K562 (cell line): Measurements from ENCODE around the gene CXXC4. TPM values are rescaled to one million over a fixed set of nuclear protein-coding genes. Genes with fewer than 3 reads are reported as not detected.

ENCODE experiments used
- ATAC-seq: fragments of 200-7000 bp; cut with Tn5 transposase; 3 replicates; pipeline ENCODE4 v1.9.1; 2020; ENCODE audit warnings: moderate library complexity
- BruUV-seq: library from RNA; stranded (reverse); fragments of 400-500 nt; replicated peaks from 2 replicates; lab custom pipeline; 2021; lab: Mats Ljungman, UMichigan
- CTCF ChIA-PET: fragments of 300-600 bp; formaldehyde crosslinking; extraction: SDS; loops from one replicate; lab custom pipeline; 2021; ENCODE audit warnings: low intra/inter-chr PET ratio; lab: Yijun Ruan, JAX
- POLR2A ChIA-PET: fragments of 300-600, 350-650 bp; sonication (Branson Sonifier 250); formaldehyde crosslinking; extraction: SDS; loops from one replicate; lab custom pipeline; 2021; ENCODE audit warnings: antibody characterized with exemption, inconsistent platforms; lab: Yijun Ruan, JAX
- DNase-seq, 4 experiments: peaks; one replicate each; pipeline versions ENCODE4 v3.0.0 to v3.0.0-alpha.2; 2011 to 2018; ENCODE audit warnings: low spot score in 3 of 4, mixed read lengths in 3 of 4; ENCODE audit errors: extremely low read depth in 1 of 4
- FAIRE-seq: peaks from 2 replicates; lab custom pipeline; 2011; peaks lifted over from hg19 to GRCh38; lab: Jason Lieb, UNC
- H2AFZ ChIP-seq: 2 replicates; pipeline ENCODE4 v1.6.0; 2011; ENCODE audit warnings: low read depth, low read length, control low read depth, inconsistent platforms
- H3K27ac ChIP-seq: fragments of 200-600 bp; 3 replicates; pipeline ENCODE4 v1.8.0; 2011; ENCODE audit warnings: low read depth, mild to moderate bottlenecking, control low read depth, inconsistent platforms, low read length, moderate library complexity, mixed read lengths; ENCODE audit errors: extremely low read depth
- H3K27me3 ChIP-seq, 2 experiments: fragments of 300-600 bp in 1 of 2; 2 replicates in 1 of 2; 3 replicates in 1 of 2; pipeline versions ENCODE4 v1.6.0 to v1.8.0; 2011; ENCODE audit warnings: inconsistent platforms in 2 of 2, low read length in 2 of 2, mild to moderate bottlenecking in 1 of 2, mixed read lengths in 1 of 2, moderate library complexity in 1 of 2; ENCODE audit not compliant: control insufficient read depth in 2 of 2, insufficient read depth in 2 of 2
- H3K36me3 ChIP-seq: fragments of 300-600 bp; 3 replicates; pipeline ENCODE4 v1.8.0; 2011; ENCODE audit warnings: mild to moderate bottlenecking, low read length, inconsistent platforms; ENCODE audit not compliant: control insufficient read depth, insufficient read depth
- H3K4me1 ChIP-seq, 2 experiments: fragments of 200-600 bp in 1 of 2; replicated peaks in 1 of 2; 2 replicates in 1 of 2; 3 replicates in 1 of 2; pipeline versions ENCODE4 v1.5.1 to v1.8.0; 2011; ENCODE audit warnings: inconsistent platforms in 2 of 2, low read length in 2 of 2, mild to moderate bottlenecking in 1 of 2, mixed read lengths in 1 of 2, moderate library complexity in 1 of 2; ENCODE audit not compliant: control insufficient read depth in 2 of 2, insufficient read depth in 2 of 2
- H3K4me2 ChIP-seq: 2 replicates; pipeline ENCODE4 v1.6.1; 2011; ENCODE audit warnings: low read length, control low read depth, inconsistent platforms, mixed read lengths; ENCODE audit not compliant: insufficient read depth
- H3K4me3 ChIP-seq: fragments of 200-600 bp; sonication (generic), shearing (Covaris generic); 2 replicates; pipeline ENCODE4 v1.5.1; 2016; ENCODE audit warnings: control low read depth, inconsistent platforms
- H3K79me2 ChIP-seq: fragments of 200-600 bp; 3 replicates; pipeline ENCODE4 v1.8.0; 2011; ENCODE audit warnings: low read length, inconsistent platforms; ENCODE audit not compliant: control insufficient read depth, insufficient read depth
- H3K9ac ChIP-seq, 2 experiments: 2 replicates each; pipeline versions ENCODE4 v1.6.0 to v1.6.1; 2011; ENCODE audit warnings: low read depth in 2 of 2, low read length in 2 of 2, control low read depth in 1 of 2, inconsistent platforms in 1 of 2, mild to moderate bottlenecking in 1 of 2, mixed read lengths in 1 of 2; ENCODE audit not compliant: insufficient read depth in 1 of 2
- H3K9me1 ChIP-seq: one replicate; pipeline ENCODE4 v1.6.0; 2011; ENCODE audit warnings: inconsistent platforms, mild to moderate bottlenecking, low read length, moderate library complexity; ENCODE audit not compliant: control insufficient read depth, insufficient read depth
- H3K9me3 ChIP-seq: replicated peaks from 2 replicates; pipeline ENCODE4 v1.5.1; 2011; ENCODE audit warnings: low read depth, low read length, inconsistent platforms; ENCODE audit not compliant: control insufficient read depth, insufficient read depth
- H4K20me1 ChIP-seq: replicated peaks from 2 replicates; pipeline ENCODE4 v1.6.1; 2011; ENCODE audit warnings: low read length, inconsistent platforms, mixed read lengths; ENCODE audit not compliant: control insufficient read depth, insufficient read depth
- ATF1 ChIP-seq, 2 experiments: fragments of 450-650 bp in 1 of 2; IDR thresholded peaks; 2 replicates each; pipeline ENCODE4 v1.6.1; 2016; ENCODE audit warnings: missing compliant biosample characterization in 1 of 2, missing genetic modification characterization in 1 of 2
- BHLHE40 ChIP-seq: IDR thresholded peaks from 2 replicates; pipeline ENCODE4 v1.6.1; 2011; ENCODE audit warnings: low read length, improper control_type of control experiment
- HLTF ChIP-seq: fragments of 450-650 bp; IDR thresholded peaks from 2 replicates; pipeline ENCODE4 v1.6.1; 2016
- MTA2 ChIP-seq: fragments of 450-650 bp; IDR thresholded peaks from 2 replicates; pipeline ENCODE4 v1.6.1; 2016; ENCODE audit warnings: low read depth
- NCOA6 ChIP-seq: fragments of 450-650 bp; IDR thresholded peaks from 2 replicates; pipeline ENCODE4 v1.6.1; 2017; ENCODE audit warnings: mild to moderate bottlenecking
- NR2C1 ChIP-seq, 2 experiments: fragments of 450-650 bp; IDR thresholded peaks; 2 replicates each; pipeline ENCODE4 v1.6.1; 2017; ENCODE audit warnings: mild to moderate bottlenecking in 2 of 2, antibody characterized with exemption in 1 of 2, inconsistent platforms in 1 of 2, missing compliant biosample characterization in 1 of 2, missing genetic modification characterization in 1 of 2
- ZNF347 ChIP-seq: fragments of 450-650 bp; formaldehyde crosslinking; IDR thresholded peaks from 2 replicates; pipeline ENCODE4 v1.4.0; 2020; ENCODE audit warnings: low read depth, mild to moderate bottlenecking, moderate library complexity
- ZNF384 ChIP-seq: IDR thresholded peaks from 2 replicates; pipeline ENCODE4 v1.6.1; 2012; ENCODE audit warnings: low read depth, low read length, improper control_type of control experiment
- in situ Hi-C: fragments of 300-500 bp; cut with MboI; formaldehyde crosslinking; loops from 4 replicates; pipeline ENCODE4 v1.15.0; 2018; ENCODE audit warnings: inconsistent platforms, mixed read lengths
- intact Hi-C: fragments of 100-400 bp; cut with micrococcal nuclease; formaldehyde crosslinking; loops from 2 replicates; pipeline ENCODE4 v1.14.2; 2022
- polyA plus RNA-seq, 8 experiments: library from polyadenylated mRNA; depleted of rRNA in 4 of 8; stranded (reverse) in 5 of 8; unstranded in 3 of 8; fragments of >200 nt; fragmentation: Nextera tagmentation in 2 of 8; fragmentation: Illumina TruSeq in 1 of 8; extraction: Ambion mirVana in 2 of 8; extraction: Trizol in 1 of 8; gene quantifications; 2 replicates each; pipeline versions ENCODE4 v1.2.1 to v1.2.3, GENCODE V29; 2011 to 2014; ENCODE audit warnings: inconsistent platforms in 1 of 8, missing spikeins in 1 of 8
- total RNA-seq, 7 experiments: library from RNA; depleted of rRNA in 6 of 7; stranded (reverse); fragments of >200 nt in 6 of 7; fragmentation: Illumina TruSeq in 2 of 7; extraction: Trizol in 2 of 7; gene quantifications; 2 replicates each; pipeline versions ENCODE4 v1.2.1 to v1.2.3, GENCODE V29; 2011 to 2021; ENCODE audit warnings: low replicate concordance in 1 of 7
- TF ChIP-seq, protein P1 (sequence below): fragments of 250-450 bp; sonication (Bioruptor Pico); IDR thresholded peaks from 2 replicates; pipeline ENCODE4 v1.4.0; 2020
- TF ChIP-seq, protein P2 (sequence below): fragments of 250-450 bp; sonication (Bioruptor Pico); IDR thresholded peaks from 2 replicates; pipeline ENCODE4 v1.5.0; 2021

CXXC4 gene
- total and polyA plus RNA-seq, 9 of the 15 experiments (the other 6 are each of a cell fraction or from before 2014, with no cell fraction given) = not detected

DNA sequence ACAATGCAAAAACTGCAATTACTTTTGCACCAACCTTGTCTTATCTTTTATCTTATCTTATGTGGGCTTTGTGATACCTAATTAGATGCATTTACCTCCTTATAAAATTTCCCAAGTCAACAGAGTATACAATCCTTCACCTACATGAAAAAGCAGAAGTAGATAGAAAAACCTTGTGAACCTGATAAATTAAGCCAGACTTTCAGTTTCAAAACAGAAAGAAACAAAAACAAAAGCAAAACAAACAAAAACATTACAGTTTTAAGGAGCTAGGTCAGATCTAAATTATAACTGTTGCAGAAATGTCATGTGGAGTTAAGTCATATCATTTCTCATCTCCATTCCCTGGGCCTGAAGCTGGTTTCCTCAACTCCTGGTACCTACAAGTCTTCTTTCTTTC is 24.9 kb upstream of the CXXC4 start:
- intact Hi-C loops (no loop called here), in situ Hi-C loops (no loop called here)
- H3K4me3 ChIP-seq = no peak overlapping the region
- no peak for DNase-seq
- no peak for ATAC-seq
- CTCF ChIA-PET = no interaction called here
- no peaks in the 10 kb centered on the region for H3K9me1 ChIP-seq
- H3K4me2 ChIP-seq = no peak overlapping the region
- TF ChIP-seq, protein P1, sequence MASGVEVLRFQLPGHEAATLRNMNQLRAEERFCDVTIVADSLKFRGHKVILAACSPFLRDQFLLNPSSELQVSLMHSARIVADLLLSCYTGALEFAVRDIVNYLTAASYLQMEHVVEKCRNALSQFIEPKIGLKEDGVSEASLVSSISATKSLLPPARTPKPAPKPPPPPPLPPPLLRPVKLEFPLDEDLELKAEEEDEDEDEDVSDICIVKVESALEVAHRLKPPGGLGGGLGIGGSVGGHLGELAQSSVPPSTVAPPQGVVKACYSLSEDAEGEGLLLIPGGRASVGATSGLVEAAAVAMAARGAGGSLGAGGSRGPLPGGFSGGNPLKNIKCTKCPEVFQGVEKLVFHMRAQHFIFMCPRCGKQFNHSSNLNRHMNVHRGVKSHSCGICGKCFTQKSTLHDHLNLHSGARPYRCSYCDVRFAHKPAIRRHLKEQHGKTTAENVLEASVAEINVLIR (CRISPR knock-in tag) = no peak
- TF ChIP-seq NR2C1 (IDR thresholded peaks at IDR 0.05) (no peak), NR2C1 (tag; IDR thresholded peaks at IDR 0.05) (no peak), ZNF384 (no peak), MTA2 (no peak), NCOA6 (no peak), BHLHE40 (no peak), ATF1 (CRISPR knock-in tag; IDR thresholded peaks at IDR 0.05) (no peak), ATF1 (tag; IDR thresholded peaks at IDR 0.05) (no peak), ZNF347 (CRISPR knock-in tag) (no peak), HLTF (no peak)
- TF ChIP-seq, protein P2, sequence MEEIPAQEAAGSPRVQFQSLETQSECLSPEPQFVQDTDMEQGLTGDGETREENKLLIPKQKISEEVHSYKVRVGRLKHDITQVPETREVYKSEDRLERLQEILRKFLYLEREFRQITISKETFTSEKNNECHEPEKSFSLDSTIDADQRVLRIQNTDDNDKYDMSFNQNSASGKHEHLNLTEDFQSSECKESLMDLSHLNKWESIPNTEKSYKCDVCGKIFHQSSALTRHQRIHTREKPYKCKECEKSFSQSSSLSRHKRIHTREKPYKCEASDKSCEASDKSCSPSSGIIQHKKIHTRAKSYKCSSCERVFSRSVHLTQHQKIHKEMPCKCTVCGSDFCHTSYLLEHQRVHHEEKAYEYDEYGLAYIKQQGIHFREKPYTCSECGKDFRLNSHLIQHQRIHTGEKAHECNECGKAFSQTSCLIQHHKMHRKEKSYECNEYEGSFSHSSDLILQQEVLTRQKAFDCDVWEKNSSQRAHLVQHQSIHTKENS (CRISPR knock-in tag) = no peak
- BruUV-seq = no TSS peak
- no peak for FAIRE-seq
- H3K27me3 ChIP-seq = no peaks in the 10 kb centered on the region
- no peaks in the 10 kb centered on the region for H3K36me3 ChIP-seq
- no peaks in the 10 kb centered on the region for H3K79me2 ChIP-seq
- H4K20me1 ChIP-seq = no peaks in the 10 kb centered on the region
- no peak overlapping the region for H3K27ac ChIP-seq
- no peak overlapping the region for H2AFZ ChIP-seq
- POLR2A ChIA-PET = no interaction called here
- H3K4me1 ChIP-seq = no peaks in the 10 kb centered on the region
- no peaks in the 10 kb centered on the region for H3K9me3 ChIP-seq
- H3K9ac ChIP-seq = no peak overlapping the region
